HG03354 (cell line): ENCODE measurements around the gene PIN1.
"Not testable (repeated sequence)": the region's sequence is repeated elsewhere in the genome, so short reads cannot be mapped to it uniquely, and the experiment has no call there.

Source experiments
- ATAC-seq: cut with Tn5 transposase; IDR thresholded peaks from one replicate; pipeline ENCODE4 v1.9.1; 2021; ENCODE audit warnings: mild to moderate bottlenecking; ENCODE audit not compliant: unreplicated experiment, poor library complexity, severe bottlenecking

PIN1 gene

DNA sequence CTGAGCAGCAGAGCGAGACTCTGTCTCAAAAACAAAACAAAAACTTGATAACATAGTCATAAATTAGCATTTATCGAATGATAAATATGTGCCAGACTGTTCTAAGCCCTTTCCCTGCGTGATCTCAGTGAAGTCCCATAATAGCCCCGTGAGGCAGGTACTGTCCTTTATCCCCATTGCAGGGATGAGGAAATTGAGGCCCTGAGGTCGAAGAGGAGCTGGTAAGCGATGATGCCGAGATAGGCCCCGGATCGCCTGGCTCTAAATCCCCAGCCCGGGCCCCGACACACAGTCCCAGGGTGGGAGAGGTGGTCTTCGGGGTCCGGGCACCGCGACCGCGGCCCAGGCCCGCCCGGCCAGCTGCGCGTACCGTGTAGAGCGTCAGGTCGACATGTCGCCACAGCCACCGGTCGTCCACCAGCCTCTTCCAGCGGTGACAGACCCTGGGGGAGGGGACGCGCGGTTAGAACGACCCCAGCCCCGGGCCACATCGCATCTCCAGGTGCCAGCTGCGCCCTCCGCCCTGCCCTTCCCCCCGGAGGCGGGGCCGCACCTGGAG is 16.9 kb upstream of the PIN1 start:
- ATAC-seq = no peak

DNA sequence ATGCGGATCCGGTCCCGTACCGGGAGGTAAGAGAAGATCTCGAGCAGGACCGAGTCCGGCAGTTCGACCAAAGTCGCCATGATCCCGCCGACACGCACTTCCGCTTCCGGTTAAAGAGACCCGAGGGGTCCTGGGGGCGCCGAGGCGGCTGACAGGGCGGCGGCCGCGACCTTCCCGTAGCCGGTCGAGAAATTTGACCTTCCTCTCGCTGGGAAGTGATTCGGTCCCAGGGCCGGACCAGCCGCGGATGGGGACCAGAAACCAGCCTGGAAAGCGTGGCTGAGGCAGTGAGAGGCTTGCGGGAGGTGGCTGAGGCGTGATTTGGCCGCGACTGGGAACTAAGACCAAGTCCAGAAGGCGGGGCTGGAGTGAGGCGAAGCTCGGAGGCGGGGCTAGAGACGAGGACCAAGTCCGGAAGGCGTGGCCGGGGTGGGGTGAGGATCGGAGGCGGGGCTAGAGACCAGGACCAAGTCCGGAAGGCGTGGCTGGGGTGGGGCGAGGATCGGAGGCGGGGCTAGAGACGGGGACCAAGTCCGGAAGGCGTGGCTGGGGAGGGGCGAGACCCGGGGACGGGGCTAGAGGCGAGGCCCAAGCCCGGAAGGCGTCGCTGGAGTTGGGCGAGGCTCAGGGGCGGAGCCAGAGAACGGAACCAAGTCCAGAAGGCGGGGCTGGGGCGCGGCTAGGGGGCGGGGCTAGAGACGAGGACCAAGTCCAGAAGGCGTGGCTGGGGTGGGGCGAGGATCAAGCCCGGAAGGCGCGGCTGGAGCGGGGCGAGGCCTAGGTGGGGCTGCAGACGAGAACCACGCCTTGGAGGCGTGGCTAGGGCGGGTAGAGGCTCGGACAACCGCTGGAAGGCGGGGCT is 16.2 kb upstream of the PIN1 start, which contains the start of gene FBXL12:
FBXL12 (minus strand) TSS at position 346 of the 862 bp plus-strand sequence; CDS start at position 80, 266 bp downstream.
- ATAC-seq = peak; percentile 88

DNA sequence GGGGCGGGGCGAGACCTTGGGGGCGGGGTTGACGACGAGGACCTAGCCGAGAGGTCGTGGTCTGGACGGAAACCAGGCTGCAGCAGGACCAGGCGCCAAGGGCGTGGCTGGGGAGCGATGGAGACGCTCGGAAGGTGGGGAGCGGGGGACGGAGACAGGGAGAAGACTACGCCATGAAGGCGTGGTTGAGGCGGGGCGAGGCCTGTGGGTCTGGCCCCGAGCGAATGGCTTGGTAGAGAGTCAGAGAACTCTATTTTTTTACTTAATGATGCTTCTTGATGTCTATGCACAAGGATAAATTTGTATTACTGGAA is 15.6 kb upstream of the PIN1 start:
- no peak for ATAC-seq

DNA sequence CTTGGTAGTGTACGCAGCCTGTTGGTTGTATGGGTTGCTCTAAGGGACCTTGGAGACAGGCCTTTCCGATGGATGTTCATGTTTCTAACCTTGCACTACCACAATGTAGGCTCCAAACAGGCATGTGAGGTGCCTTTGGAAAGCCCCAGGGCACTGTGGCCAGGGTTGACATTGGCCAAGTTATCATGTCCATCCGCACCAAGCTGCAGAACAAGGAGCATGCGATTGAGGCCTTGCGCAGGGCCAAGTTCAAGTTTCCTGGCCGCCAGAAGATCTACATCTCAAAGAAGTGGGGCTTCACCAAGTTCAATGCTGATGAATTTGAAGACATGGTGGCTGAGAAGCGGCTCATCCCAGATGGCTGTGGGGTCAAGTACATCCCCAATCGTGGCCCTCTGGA is 15.1 kb upstream of the PIN1 start:
- ATAC-seq = not testable (repeated sequence)

DNA sequence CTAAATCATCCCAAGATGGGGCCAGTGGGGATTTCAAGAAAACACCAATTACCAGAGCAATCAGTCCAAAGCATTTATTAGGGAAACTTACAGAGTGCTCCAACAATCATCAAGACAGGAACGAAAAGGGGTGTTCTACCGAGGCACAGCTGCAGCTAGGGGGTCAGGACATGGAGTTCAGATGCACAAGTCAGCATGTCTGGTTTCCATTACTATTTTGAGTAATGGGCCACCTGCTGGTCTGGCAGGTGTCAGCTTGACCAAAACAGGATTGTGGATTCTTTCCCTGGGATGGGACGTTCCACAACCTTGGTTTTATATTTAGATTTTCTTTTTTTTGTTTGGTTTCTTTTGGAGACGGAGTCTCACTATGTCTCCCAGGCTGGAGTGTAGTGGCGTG is 11.3 kb upstream of the PIN1 start:
- ATAC-seq = no peak

DNA sequence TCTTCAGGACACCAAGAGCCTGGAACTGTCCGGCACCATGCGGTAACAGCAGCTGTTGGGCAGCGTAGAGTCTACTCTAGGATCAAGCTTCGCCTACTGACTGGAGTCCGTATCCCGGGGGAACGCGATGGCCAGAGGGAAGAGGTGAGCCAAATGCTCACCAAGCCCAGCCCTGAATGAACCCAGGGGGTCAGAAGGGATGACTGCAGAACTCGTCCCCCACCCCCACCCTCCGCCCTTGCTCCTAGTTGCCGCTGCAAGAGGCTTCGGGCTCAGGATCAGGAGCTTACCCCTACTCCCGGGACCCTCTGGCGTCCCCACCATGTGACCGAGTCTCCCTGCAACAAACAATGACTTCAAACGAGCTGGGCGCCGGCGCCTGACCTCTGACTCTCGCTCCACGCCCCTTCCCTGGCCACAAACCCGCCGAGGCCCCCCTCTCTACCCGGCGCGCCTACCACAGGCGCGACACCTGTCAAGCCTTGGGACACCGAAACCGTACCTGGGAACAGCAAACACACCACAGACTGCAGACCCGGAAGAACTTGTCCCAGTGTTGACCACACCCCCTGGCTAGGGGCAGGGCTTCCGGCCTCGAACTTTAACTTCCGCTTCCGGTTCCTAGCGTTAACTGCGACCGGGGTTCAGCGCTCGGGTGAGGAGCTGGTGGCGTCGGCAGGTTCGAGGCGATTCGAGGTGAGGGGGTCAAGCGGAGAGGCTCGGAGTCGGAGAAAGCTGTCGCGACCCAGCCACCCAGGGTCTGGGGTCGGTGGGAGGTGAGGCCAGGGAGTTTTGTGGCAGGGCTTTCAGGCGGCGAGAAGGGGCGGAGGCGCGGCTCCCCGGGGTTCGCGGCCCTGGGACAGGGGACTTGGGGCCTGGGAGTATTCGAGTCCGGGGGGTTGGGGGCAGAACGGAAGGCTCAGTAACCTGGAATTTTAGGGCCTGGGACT is 7.6 kb upstream of the PIN1 start, which contains the start of gene UBL5:
UBL5 (plus strand) TSS at position 630 of the 950 bp plus-strand sequence. CDS start 420 bp downstream, outside the sequence.
- peak; percentile 92 for ATAC-seq

DNA sequence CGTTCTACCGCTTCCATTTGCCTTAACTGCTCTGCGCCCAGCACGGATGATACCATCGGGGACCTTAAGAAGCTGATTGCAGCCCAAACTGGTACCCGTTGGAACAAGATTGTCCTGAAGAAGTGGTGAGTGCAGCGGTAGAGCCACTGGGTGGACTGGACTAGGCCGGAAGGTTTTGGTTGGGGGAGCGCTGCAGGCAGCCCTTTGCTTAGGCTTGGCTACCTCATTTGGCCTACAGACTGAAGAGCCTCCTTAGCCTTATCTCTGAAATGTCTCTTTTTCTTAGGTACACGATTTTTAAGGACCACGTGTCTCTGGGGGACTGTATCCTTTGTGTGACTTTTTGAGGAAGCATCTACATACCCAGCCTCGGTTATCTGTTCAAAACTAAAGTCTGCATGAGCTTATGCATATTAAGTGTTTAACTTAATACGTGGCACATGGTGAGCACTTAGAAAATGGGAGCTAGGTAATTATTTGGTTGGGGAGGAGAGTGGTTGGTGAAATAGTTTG is 6.5 kb upstream of the PIN1 start:
- ATAC-seq = no peak

DNA sequence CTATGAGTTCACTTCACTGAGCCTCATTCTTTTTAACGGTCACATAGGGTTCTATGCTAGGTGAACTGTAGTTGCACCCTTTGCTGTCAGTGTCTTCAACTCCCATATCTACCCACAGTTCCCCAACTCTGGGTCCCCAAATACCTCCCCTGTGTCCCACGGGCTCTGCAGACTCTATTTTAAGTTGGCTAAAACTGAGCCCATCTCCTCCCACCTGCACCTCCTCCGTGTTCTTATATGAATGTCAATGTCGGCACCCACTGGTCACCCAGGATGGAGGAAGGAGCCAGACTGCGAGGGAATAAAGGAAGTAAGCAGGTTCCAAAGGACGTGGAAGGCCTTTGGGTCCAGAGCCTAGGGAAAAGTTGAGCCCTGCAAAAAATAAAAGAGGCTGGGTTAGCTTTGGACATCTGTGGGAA is 802 bp upstream of the PIN1 start:
- no peak for ATAC-seq

DNA sequence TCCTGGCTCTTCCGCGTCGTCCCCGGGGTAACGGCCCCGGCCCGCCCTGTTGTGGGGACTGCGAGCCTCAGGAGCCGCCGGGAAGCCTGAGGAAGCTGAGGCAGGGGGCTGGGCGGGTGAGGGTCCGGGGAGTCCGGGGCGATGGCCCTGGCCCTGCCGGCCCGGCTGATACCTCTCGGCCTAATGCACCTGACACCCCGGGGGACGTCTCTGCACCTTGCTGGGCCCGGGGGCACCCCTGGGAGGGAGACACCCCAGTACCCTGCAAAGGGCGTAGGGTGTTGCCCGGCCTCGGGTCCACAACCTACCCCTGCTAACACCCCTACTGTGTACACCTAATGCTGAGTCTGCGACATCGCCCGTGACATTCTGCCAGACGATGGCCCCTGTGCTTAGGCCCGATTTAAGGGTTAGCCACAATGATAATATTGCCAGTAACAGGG is 410 bp downstream of the PIN1 start:
- ATAC-seq = peak; percentile 23

DNA sequence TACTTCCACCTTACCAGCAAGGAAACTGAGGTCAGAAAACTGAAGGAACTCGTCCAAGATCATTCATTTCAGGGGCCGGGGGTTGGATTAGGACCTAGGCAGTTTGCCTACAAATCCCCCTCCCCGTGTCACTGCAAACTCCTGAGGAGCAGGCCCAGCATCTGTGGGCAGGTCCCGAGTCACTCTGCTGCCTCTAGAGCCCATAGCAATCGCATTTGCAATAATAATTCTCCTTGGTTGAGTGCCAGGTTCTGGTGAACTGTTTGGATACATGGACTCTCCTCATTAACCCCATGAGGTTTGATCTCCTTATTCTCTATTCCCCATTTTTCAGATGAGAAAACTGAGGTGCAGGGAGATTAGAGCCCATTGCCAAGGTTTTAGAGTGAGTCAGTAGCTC is 903 bp downstream of the PIN1 start:
- ATAC-seq = no peak

DNA sequence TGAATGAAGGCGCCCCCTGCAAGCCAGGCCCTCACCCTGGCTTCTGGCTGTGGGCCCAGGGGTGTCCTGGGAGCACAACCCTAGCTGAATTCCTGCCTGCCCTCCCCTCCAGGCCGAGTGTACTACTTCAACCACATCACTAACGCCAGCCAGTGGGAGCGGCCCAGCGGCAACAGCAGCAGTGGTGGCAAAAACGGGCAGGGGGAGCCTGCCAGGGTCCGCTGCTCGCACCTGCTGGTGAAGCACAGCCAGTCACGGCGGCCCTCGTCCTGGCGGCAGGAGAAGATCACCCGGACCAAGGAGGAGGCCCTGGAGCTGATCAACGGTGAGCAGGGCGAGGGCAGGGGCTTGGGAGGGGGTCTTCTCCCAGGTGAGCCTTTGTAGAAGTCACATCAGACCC is 3.2 kb downstream of the PIN1 start:
- ATAC-seq = no peak

DNA sequence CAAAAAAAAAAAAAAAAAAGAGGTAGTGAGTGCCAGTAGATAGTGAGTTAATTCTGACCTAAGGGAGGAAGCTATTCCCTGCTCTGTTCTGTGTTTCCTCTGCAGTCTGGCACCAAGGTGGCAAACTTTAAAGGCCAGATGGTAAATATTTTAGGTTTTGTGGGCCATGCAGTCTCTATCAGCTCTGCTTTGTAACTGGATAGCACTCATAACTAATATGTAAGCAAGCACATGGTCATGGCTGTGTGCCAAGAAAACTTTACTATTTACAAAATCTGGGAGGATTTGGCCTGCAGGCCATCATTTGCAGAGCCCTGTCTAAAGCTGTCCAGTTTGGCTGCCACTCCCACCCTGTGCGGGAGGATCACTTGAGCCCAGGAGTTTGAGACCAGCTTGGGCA is 4.3 kb downstream of the PIN1 start:
- ATAC-seq = no peak

DNA sequence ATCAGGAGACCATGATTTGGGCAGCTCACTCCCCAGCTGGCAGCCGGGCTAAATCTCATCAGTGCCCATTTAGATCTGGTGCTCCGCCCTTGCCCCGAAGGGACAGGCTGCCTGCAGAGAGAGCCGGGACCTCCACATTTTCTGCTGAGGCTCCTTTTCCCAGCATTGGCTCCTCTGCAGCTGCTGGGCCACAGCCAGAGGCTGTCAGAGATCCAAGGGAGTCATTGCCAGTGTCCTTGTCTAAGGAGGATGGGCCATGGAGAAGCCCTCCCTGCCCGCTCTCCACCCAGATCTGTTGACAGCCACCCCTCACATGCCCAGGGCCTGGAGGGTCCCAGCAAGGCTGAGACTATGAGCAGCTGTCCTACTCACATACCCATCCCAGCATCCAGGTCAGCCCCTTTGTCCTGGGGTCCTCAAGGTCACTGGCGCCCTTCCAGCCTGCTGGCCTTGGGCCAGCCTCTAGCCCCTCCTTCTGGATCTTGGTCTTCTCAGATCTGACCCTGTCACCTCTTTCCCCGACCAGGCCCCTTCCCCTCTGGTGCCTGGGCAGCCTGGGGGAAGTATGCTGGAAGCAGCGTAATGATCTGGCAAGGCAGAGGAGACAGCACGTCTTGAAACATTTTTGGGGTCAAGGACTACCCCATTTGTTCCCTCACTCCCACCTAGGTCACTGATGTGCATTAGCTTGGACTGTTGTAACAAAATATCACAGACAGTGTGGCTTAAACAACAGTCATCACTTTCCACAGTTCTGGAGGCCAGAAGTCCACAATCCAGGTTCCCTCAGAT is 7.9 kb downstream of the PIN1 start:
- no peak for ATAC-seq

DNA sequence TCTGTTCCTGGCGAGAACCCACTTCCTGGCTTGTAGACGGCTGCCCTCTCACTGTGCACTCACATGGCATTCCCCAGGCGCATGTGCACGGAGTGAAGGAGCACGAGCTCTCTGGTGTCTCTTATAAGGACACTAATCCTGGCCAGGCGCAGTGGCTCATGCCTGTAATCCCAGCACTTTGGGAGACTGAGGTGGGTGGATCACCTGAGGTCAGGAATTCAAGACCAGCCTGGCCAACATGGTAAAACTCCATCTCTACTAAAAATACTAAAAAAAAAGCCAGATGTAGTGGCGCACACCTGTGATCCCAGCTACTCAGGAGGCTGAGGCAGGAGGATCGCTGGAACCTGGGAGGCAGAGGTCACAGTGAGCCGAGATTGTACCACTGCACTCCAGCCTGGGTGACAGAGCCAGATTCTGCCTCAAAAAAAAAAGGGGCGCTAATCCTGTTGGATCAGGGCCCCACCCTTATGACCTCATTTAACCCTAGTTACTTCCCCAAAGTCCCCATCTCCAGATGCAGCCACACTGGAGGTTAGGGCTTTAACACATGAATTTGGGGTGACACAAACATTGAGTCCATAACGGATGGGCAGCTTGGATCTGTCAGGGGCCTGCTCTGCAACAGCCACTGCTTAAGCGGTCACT is 8.6 kb downstream of the PIN1 start:
- not testable (repeated sequence) for ATAC-seq

DNA sequence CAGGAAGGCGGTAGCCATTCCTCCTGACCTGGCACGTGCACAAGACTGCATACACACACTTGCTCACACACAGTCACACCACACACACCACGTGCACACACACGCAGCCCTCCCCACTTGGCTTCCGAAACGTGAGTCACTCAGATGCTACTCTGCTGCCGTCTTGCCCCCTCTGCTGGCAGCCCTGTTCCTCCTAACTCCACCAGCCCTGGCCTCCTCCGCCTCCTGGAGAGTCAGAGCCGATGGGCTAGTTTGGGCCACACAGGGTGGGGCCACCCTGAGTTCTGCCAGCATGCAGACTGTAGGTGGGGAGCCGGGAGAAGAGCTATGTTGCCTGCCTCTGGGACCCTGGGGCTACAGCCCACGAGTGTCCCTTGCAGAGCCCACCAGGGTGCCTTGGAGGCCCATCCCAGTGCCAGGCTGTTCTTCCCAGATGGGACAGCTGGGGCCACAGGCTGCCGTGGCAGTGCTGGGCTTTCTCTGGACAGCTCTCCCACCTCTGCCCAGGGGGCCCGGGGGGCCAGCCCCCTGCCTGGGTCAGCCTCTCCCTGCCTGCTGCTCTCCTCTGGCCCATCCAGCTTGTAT is 12.1 kb downstream of the PIN1 start:
- ATAC-seq = no peak

DNA sequence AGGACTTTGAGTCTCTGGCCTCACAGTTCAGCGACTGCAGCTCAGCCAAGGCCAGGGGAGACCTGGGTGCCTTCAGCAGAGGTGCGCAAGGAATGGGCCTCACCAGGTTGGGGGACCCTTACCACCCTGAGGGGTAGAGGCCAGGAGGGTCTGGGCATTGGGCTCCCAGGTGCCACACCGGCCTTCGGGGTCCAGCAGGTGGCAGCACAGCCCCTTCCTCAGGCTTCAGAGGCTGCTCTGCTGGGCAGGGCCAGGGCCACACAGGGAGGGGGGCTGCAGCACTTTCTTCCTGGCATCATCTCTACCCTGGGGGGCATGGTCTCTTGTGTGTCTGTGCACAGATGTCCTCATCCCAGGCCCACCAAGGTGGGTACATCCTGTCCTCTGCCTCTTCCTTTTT is 12.9 kb downstream of the PIN1 start:
- no peak for ATAC-seq

DNA sequence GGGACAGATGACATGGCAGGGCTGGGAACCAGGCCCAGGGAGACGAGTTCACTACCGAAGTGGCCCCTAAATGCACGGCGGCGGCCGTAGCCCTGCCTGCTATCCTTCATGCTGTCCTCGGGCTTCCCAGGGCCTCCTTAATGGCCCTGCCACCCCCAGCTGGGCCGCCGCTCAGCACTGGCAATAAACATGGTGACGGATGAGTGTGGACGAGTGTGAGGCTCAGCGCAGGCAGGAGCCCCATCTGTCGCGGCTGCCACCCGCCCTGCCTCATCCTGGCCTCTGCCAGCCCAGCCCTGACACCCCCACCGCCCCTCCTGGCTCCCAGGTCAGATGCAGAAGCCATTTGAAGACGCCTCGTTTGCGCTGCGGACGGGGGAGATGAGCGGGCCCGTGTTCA is 13.6 kb downstream of the PIN1 start:
- no peak for ATAC-seq

DNA sequence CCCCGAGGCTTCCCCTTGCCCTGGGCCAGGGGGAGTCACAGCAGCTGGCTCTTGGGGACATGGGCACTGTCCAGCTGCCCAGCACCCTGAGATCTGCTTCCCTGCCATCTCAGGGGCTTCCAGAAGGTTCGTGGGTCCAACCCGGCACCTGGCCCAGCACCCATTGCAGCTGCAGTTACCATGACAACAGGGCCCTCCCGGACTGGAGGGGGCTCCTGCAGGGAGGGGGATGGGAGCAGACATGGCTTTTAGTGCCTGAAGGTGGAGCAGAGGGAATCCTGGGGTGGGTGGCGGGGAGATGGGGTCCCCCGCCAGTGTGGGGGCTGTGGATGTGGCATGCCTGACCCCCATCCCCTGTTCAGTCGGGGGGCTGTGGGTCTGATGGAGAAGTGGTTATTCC is 14.7 kb downstream of the PIN1 start:
- ATAC-seq = no peak
